Kidney (tissue), 22 donors: ENCODE measurements around the gene ARRDC4. TPM values are rescaled to one million over a fixed set of nuclear protein-coding genes. Genes with fewer than 3 reads are reported as not detected.

Source experiments
- DNase-seq, 5 donors: peaks; one replicate each; pipeline ENCODE4 v3.0.0-alpha.2; 2013 to 2020
- FAIRE-seq: peaks from 2 replicates; lab custom pipeline; 2012; peaks lifted over from hg19 to GRCh38; lab: Jason Lieb, UNC
- H3K27ac ChIP-seq, 2 donors: one replicate each; pipeline ENCODE4 v1.7.0; 2013; ENCODE audit warnings: low read depth in 2 of 2, low read length in 2 of 2, inconsistent platforms in 1 of 2
- H3K27me3 ChIP-seq: one replicate; pipeline ENCODE4 v1.7.1; 2013; ENCODE audit warnings: low read length, inconsistent platforms; ENCODE audit not compliant: control insufficient read depth, insufficient read depth
- H3K36me3 ChIP-seq, 3 donors: one replicate each; pipeline versions ENCODE4 v1.7.0 to v1.7.1; 2013; ENCODE audit warnings: low read length in 3 of 3, control low read depth in 1 of 3, inconsistent platforms in 1 of 3; ENCODE audit not compliant: insufficient read depth in 3 of 3, control insufficient read depth in 2 of 3
- H3K4me1 ChIP-seq, 3 donors: one replicate each; pipeline versions ENCODE4 v1.7.0 to v1.7.1; 2013; ENCODE audit warnings: low read length in 3 of 3, inconsistent platforms in 1 of 3, low read depth in 1 of 3; ENCODE audit not compliant: control insufficient read depth in 2 of 3, insufficient read depth in 2 of 3
- H3K4me3 ChIP-seq, 3 donors: one replicate each; pipeline versions ENCODE4 v1.7.0 to v1.8.1; 2013; ENCODE audit warnings: low read length in 3 of 3, control low read depth in 1 of 3, inconsistent platforms in 1 of 3
- H3K9ac ChIP-seq, 3 donors: one replicate each; pipeline versions ENCODE4 v1.7.0 to v1.7.1; 2013; ENCODE audit warnings: low read length in 3 of 3, control low read depth in 1 of 3, inconsistent platforms in 1 of 3
- H3K9me3 ChIP-seq, 3 donors: one replicate each; pipeline versions ENCODE4 v1.7.0 to v1.7.1; 2013; ENCODE audit warnings: low read length in 3 of 3, control low read depth in 1 of 3, inconsistent platforms in 1 of 3; ENCODE audit not compliant: control insufficient read depth in 2 of 3, insufficient read depth in 1 of 3
- CTCF ChIP-seq: IDR thresholded peaks from 3 replicates; pipeline ENCODE4 v1.5.1; 2012; ENCODE audit warnings: mild to moderate bottlenecking, moderate library complexity, borderline replicate concordance; ENCODE audit not compliant: insufficient read depth; ENCODE audit errors: extremely low read depth
- intact Hi-C: fragments of 100-400 bp; cut with DNase I; formaldehyde crosslinking; loops from one replicate; pipeline ENCODE4 v1.11.1; 2022
- long read RNA-seq, 10 donors: library from polyadenylated mRNA in 1 of 10; unstranded in 1 of 10; transcript quantifications; one replicate each; pipeline ENCODE4 v2.0.0 and lab custom pipeline, GENCODE V29; 2021 to 2026
- polyA plus RNA-seq: library from polyadenylated mRNA; stranded (reverse); fragments of 350-450 nt; fragmentation: Illumina TruSeq; extraction: RNeasy Lipid Tissue Mini Kit (QIAGEN cat#74804); gene quantifications from one replicate; pipeline ENCODE4 v1.2.3, GENCODE V29; 2014; ENCODE audit warnings: low read depth, low replicate concordance; ENCODE audit not compliant: insufficient read depth
- total RNA-seq: library from RNA; stranded (reverse); fragmentation: NEBNext Ultra II Directional; extraction: Animal tissue kit (Norgen Biotek cat#: 25700); gene quantifications from one replicate; pipeline ENCODE4 v1.2.1, GENCODE V29; 2021
- donor health status: control.
- donor health status: control.
- donor health status: control.
- donor health status: control.
- donor health status: control.
- donor health status: DM: yes; HTN: yes; CAD: no.
- donor health status: Normal renal cell carcinoma (clear cell type).

The ARRDC4 gene, protein sequence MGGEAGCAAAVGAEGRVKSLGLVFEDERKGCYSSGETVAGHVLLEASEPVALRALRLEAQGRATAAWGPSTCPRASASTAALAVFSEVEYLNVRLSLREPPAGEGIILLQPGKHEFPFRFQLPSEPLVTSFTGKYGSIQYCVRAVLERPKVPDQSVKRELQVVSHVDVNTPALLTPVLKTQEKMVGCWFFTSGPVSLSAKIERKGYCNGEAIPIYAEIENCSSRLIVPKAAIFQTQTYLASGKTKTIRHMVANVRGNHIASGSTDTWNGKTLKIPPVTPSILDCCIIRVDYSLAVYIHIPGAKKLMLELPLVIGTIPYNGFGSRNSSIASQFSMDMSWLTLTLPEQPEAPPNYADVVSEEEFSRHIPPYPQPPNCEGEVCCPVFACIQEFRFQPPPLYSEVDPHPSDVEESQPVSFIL
- 48.7 TPM for total RNA-seq
- polyA plus RNA-seq, result 20.9 TPM
- long read RNA-seq, donor 1, full-length matches to known transcripts, result 8 of 8 reads
- long read RNA-seq, donor 1, partial matches to known transcripts, result 0 of 8 reads
- long read RNA-seq, donor 1, other reads (novel, unspliced or antisense), result 0 of 8 reads
- long read RNA-seq, donor 2, full-length matches to known transcripts, result 9 of 9 reads
- long read RNA-seq, donor 2, partial matches to known transcripts, result 0 of 9 reads
- long read RNA-seq, donor 2, other reads (novel, unspliced or antisense), result 0 of 9 reads
- long read RNA-seq, donor 3, full-length matches to known transcripts, result 13 of 13 reads
- long read RNA-seq, donor 3, partial matches to known transcripts, result 0 of 13 reads
- long read RNA-seq, donor 3, other reads (novel, unspliced or antisense), result 0 of 13 reads
- long read RNA-seq, donor 4, full-length matches to known transcripts, result 6 of 6 reads
- long read RNA-seq, donor 4, partial matches to known transcripts, result 0 of 6 reads
- long read RNA-seq, donor 4, other reads (novel, unspliced or antisense), result 0 of 6 reads
- long read RNA-seq, donor 5, result 0 reads
- long read RNA-seq, donor 6, full-length matches to known transcripts, result 1 of 1 reads
- long read RNA-seq, donor 6, partial matches to known transcripts, result 0 of 1 reads
- long read RNA-seq, donor 6, other reads (novel, unspliced or antisense), result 0 of 1 reads
- long read RNA-seq, donor 7, full-length matches to known transcripts, result 57 of 65 reads
- long read RNA-seq, donor 7, partial matches to known transcripts, result 3 of 65 reads
- long read RNA-seq, donor 7, other reads (novel, unspliced or antisense), result 5 of 65 reads
- long read RNA-seq, donor 8, full-length matches to known transcripts, result 6 of 6 reads
- long read RNA-seq, donor 8, partial matches to known transcripts, result 0 of 6 reads
- long read RNA-seq, donor 8, other reads (novel, unspliced or antisense), result 0 of 6 reads
- long read RNA-seq, donor 9, full-length matches to known transcripts, result 2 of 2 reads
- long read RNA-seq, donor 9, partial matches to known transcripts, result 0 of 2 reads
- long read RNA-seq, donor 9, other reads (novel, unspliced or antisense), result 0 of 2 reads
- long read RNA-seq, donor 10, full-length matches to known transcripts, result 4 of 4 reads
- long read RNA-seq, donor 10, partial matches to known transcripts, result 0 of 4 reads
- long read RNA-seq, donor 10, other reads (novel, unspliced or antisense), result 0 of 4 reads

DNA sequence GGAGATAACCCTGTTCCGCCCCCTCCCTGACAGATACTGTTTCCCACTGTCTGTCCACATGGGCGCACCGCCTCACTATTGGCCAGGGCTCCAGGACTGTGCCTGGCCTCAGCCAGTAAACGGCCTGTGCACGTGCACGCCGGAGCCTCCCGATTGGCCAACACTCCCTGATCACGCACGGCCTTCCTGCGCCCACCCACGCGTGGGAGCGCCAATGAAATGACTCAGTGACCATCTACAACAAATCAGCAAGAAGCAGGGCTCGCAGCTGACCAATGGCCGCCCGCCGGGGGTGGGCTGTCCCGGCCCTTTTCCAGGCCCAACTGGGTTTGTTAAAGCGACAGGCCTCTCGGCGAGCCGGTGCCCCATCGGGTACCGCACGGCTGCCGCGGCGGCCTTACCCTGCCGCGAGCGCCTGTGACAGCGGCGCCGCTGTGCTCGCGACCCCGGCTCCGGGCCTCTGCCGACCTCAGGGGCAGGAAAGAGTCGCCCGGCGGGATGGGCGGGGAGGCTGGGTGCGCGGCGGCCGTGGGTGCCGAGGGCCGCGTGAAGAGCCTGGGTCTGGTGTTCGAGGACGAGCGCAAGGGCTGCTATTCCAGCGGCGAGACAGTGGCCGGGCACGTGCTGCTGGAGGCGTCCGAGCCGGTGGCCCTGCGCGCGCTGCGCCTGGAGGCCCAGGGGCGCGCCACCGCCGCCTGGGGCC, at the start of gene ARRDC4:
Gene ARRDC4, plus strand, starts transcription at position 340 of the 703 bp plus-strand sequence. Its CDS starts 159 bp downstream, at position 499.
- H3K4me3 ChIP-seq, result peak within 1 kb of the TSS; percentile 84 to 90 (median 84)
- peaks cover 0 to under 1% (median 0%) of the 10 kb centered on the region in 3 donors for H3K36me3 ChIP-seq
- intact Hi-C loops, result no loop called here
- no peak for TF ChIP-seq CTCF
- peak within 1 kb of the TSS; percentile 66 to 87 for H3K27ac ChIP-seq
- H3K9ac ChIP-seq, result peak within 1 kb of the TSS; percentile 33 to 84 (median 64)
- H3K9me3 ChIP-seq, result no peaks in the 10 kb centered on the region
- peaks cover 0 to 5% (median 0%) of the 10 kb centered on the region in 3 donors for H3K4me1 ChIP-seq
- peak; percentile 100 for DNase-seq
- no peak for FAIRE-seq
- no peaks in the 10 kb centered on the region for H3K27me3 ChIP-seq

DNA sequence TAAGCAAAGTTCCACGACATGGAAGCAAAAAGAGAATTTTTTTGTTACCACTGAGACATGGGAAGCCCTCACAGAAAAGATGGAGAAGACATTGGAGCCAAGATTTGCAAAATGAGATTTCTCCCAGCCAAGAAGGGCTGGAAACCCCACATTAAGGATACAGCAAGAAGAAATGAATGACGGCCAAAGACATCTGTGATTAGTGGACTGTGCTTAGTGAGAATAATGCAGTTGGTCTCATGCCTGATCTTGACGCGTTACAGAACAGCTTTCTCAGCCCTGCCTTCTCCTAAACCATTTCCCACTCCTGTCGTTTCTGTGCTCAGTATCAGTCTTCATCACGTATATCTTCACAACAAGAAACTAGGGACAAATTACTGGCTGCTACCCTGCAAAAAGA, 45.8 kb upstream of the ARRDC4 start:
- no peak overlapping the region for H3K27ac ChIP-seq
- H3K9ac ChIP-seq, result no peak overlapping the region
- DNase-seq, result no peak
- FAIRE-seq, result no peak
- intact Hi-C loops, result no loop called here
- no peaks in the 10 kb centered on the region for H3K4me1 ChIP-seq
- H3K4me3 ChIP-seq, result no peak overlapping the region
- H3K9me3 ChIP-seq, result no peaks in the 10 kb centered on the region
- no peak for TF ChIP-seq CTCF
- no peaks in the 10 kb centered on the region for H3K36me3 ChIP-seq
- no peaks in the 10 kb centered on the region for H3K27me3 ChIP-seq

GRCh38 chr15:97915261-97915660, 45.2 kb upstream of the ARRDC4 start:
- no peaks in the 10 kb centered on the region for H3K9me3 ChIP-seq
- no peaks in the 10 kb centered on the region for H3K4me1 ChIP-seq
- intact Hi-C loops, result no loop called here
- H3K27ac ChIP-seq, result no peak overlapping the region
- H3K4me3 ChIP-seq, result no peak overlapping the region
- FAIRE-seq (no peak), DNase-seq (no peak)
- H3K9ac ChIP-seq, result no peak overlapping the region
- H3K36me3 ChIP-seq, result no peaks in the 10 kb centered on the region
- no peak for TF ChIP-seq CTCF
- no peaks in the 10 kb centered on the region for H3K27me3 ChIP-seq
